Activated CD4-positive, alpha-beta memory T cell treated with anti-CD3 and anti-CD28 coated beads, Interleukin-2, amount 10 ng/mL, durations not matched to agents 7 days and 5 days (primary cell): ENCODE data around the gene HYCC2. TPM values are rescaled to one million over a fixed set of nuclear protein-coding genes. Genes with fewer than 3 reads are reported as not detected.
"Not testable (repeated sequence)": the region's sequence is repeated elsewhere in the genome, so short reads cannot be mapped to it uniquely, and the experiment has no call there.

Experiments used
- CTCF ChIA-PET: fragments of 350-600 bp; sonication (Branson Sonifier 250); formaldehyde crosslinking; loops from one replicate; lab custom pipeline; 2021; ENCODE audit warnings: antibody characterized with exemption, inconsistent platforms; lab: Charles Lee
- POLR2A ChIA-PET: fragments of 350-600 bp; sonication (Branson Sonifier 250); formaldehyde crosslinking; loops from one replicate; lab custom pipeline; 2021; ENCODE audit warnings: antibody characterized with exemption; lab: Charles Lee
- DNase-seq: peaks from one replicate; pipeline ENCODE4 v3.0.0-alpha.2; 2020
- H3K27ac Mint-ChIP-seq: one replicate; pipeline ENCODE4 v1.8.0; 2021; ENCODE audit warnings: mild to moderate bottlenecking, mixed read lengths
- H3K27me3 Mint-ChIP-seq: one replicate; pipeline ENCODE4 v1.8.0; 2021; ENCODE audit warnings: mixed read lengths
- H3K36me3 Mint-ChIP-seq: one replicate; pipeline ENCODE4 v1.8.0; 2021; ENCODE audit warnings: low read depth, mixed read lengths
- H3K4me1 Mint-ChIP-seq: one replicate; pipeline ENCODE4 v1.8.0; 2021; ENCODE audit warnings: mixed read lengths
- H3K4me3 Mint-ChIP-seq: one replicate; pipeline ENCODE4 v1.8.0; 2021; ENCODE audit warnings: mild to moderate bottlenecking, mixed read lengths
- H3K9me3 Mint-ChIP-seq: one replicate; pipeline ENCODE4 v1.8.0; 2021; ENCODE audit warnings: mixed read lengths
- total RNA-seq, 2 experiments: library from RNA; stranded (reverse); gene quantifications; one replicate each; pipeline ENCODE4 v1.2.3, GENCODE V29; 2021

HYCC2 gene
- 10 to 100 TPM; 27.9 to 31.9 TPM for total RNA-seq

DNA sequence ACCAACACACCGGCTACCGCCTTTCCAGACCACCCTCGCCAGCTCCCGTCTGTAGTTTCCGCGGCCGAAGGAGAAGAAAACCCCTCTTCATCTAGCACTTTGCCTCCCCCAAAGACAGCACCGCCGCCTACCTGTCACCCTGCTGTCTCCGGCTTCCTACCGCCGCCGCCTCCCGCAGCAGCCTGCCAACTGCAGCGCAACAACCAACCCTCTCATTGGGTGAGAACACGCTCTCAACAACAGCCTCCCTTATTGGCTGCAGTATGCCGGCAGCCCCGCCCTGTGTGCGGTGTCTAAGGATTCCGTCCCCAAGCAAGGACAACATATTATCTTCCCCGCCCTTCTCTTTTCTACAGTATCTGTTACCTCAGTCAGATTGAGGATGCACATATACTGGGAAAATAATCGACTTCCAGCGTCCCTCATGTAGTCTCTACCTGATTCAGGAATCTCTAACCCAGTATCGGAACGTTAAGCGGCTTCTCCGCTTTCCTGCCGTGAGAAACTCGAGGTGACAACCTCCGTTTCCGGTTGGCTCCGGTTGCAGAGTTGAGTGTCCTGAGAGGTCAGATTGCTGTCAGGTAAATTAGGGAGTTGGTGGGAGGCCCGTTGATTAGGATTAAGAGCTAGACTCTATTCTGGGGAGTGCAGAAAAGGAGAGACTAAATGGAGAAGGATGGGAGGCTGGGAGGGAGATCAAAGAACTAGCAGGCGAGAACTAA is at the start of gene HYCC2, which contains the start of gene NDUFB3:
HYCC2 (minus strand) TSS at position 193 of the 722 bp plus-strand sequence. CDS start 47,662 bp downstream, outside the sequence.
NDUFB3 (plus strand) TSS at position 523 of the 722 bp plus-strand sequence. CDS start 6,882 bp downstream, outside the sequence.
- H3K4me3 Mint-ChIP-seq, result peak within 1 kb of the TSS; percentile 96
- H3K4me1 Mint-ChIP-seq, result peaks cover 57% of the 10 kb centered on the region
- POLR2A ChIA-PET, result interaction anchor here (0.6 to 6.1 kb wide), 23 partner anchors 9 to 359 kb away, joined by 3 to 105 read pairs (median 4); partner anchors contain the start of genes CASP10, CFLAR, CLK1 and NIF3L1

DNA sequence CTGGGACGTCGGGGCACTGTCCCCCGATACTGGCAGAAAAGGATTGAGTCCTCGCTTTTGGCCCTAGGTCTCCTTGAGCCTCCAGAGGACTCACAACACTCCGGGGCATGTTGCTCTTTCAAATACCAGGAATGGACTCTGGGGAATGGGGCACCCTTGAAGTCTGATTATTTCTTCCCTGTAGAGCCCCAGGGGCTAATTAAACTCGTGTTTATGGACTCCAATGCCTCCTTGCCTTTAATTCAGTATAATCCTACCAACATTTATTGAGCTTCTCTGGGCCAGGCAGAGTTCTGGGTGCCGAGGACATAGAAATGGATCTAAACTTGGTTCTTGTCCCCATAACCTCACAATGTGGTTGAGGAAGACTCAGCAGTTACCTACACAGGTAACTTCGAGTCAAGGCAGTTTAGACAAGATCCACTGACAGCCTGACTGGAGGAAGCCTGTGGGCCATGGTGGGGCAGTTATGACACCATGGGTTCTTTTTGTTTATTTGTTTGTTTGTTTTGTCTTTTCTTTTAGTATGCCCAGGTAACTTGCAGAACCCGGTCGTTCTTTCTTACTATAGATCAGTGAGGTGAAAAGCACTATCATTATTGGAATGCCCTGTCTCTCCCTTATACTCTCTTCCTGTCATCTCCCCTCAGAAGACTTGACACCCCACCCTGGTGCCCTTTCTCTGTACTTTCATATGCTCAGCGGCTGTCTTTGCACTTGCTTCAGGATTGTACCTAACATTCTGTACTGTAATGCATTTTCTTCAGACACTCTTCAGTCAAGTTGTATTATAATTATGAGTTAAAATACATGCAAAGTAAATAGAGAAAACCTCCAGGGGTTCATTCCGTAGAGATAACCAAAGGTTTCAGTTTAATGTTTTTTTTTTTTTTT is 47.7 kb upstream of the HYCC2 start:
- H3K36me3 Mint-ChIP-seq, result peaks cover 71% of the 10 kb centered on the region
- ChIA-PET CTCF (interaction anchor here (0.9 to 6.3 kb wide), 9 partner anchors 11 to 255 kb away, joined by 3 to 75 read pairs (median 8); partner anchors contain the start of genes CLK1, HYCC2 and NDUFB3), POLR2A (interaction anchor here (1.0 to 7.8 kb wide), 19 partner anchors 13 to 332 kb away, joined by 3 to 105 read pairs (median 29); partner anchors contain the start of genes CASP10, CASP8, CLK1 and HYCC2)
- no peaks in the 10 kb centered on the region for H3K27me3 Mint-ChIP-seq
- peaks cover 2% of the 10 kb centered on the region for H3K9me3 Mint-ChIP-seq
- peak overlapping the region; percentile 98 for H3K27ac Mint-ChIP-seq
- H3K4me1 Mint-ChIP-seq, result peaks cover 54% of the 10 kb centered on the region
- H3K4me3 Mint-ChIP-seq, result peak overlapping the region; percentile 96
- DNase-seq, result peak; percentile 38

More for the DNA sequence above, at the start of gene HYCC2, which contains the start of gene NDUFB3:
- no peaks in the 10 kb centered on the region for H3K9me3 Mint-ChIP-seq
- no peaks in the 10 kb centered on the region for H3K27me3 Mint-ChIP-seq
- CTCF ChIA-PET, result interaction anchor here (0.6 to 6.5 kb wide), 11 partner anchors 30 to 167 kb away, joined by 3 to 112 read pairs (median 4); partner anchors contain the start of genes CFLAR and ORC2
- H3K27ac Mint-ChIP-seq, result peak within 1 kb of the TSS; percentile 88
- H3K36me3 Mint-ChIP-seq, result peaks cover 3% of the 10 kb centered on the region
- DNase-seq, result peak; percentile 95

DNA sequence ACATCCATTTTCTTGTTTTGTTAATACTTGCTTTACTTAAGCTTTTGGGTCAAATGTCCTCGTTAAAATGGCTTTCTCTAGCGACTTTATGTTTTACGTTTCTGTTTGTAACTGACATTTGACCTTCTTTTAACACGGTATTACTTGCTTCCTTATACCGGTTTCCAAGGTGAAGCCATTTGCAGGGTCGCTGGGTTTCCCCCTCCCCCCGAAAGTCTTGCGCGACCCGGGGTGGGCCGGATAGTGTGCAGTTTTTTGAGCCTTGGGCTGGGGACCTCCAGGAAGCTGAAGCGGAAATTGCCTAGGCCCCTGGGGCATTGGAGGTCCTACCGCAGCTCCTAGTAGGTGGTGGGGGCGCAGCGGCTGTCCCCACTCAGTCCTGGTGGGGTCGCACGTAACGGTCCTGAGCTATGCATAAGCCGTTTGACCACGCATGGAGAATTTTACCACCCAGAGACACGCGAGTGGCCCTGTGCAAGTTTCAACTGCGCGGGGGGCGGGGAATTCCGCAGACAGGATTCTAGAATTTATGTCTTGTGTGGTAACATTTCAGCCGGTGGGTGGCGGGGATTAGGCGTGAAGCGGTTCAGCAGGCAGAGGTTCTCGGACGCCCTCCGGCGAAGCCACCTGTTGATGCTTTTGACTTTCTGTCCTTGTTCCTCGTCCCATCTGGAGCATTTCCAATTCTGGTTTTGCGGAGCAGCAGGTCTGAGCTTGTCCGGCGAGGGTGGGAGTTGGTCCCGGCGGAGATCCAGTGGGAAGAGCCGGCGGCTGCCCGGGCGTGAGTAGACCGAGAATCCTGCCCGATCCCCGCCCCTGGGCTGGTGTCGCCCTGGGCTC is 46.9 kb upstream of the HYCC2 start:
- Mint-ChIP-seq H3K36me3 (peaks cover 62% of the 10 kb centered on the region), H3K27ac (peak overlapping the region; percentile 98), H3K4me3 (peak overlapping the region; percentile 96), H3K4me1 (peaks cover 50% of the 10 kb centered on the region), H3K27me3 (no peaks in the 10 kb centered on the region), H3K9me3 (peaks cover 2% of the 10 kb centered on the region)
- ChIA-PET CTCF (interaction anchor here (0.8 to 6.3 kb wide), 21 partner anchors 9 to 269 kb away, joined by 3 to 75 read pairs (median 5); partner anchors contain the start of genes CASP10, CLK1, HYCC2 and NDUFB3), POLR2A (interaction anchor here (1.0 to 7.8 kb wide), 27 partner anchors 12 to 662 kb away, joined by 3 to 105 read pairs (median 7); partner anchors contain the start of genes ALS2, BZW1, CASP10 and CASP8)
- DNase-seq, result peak; percentile 90

DNA sequence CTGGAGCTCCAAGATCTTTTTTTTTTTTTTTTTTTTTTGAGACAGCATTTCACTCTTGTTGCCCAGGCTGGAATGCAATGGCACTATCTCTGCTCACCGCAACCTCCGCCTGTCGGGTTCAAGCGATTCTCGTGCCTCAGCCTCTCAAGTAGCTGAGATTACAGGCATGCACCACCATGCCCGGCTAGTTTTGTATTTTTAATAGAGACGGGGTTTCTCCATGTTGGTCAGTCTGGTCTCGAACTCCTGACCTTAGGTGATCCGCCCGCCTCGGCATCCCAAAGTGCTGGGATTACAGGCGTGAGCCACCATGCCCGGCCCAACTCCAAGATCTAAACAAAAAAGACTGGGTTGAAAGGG is 46.2 kb upstream of the HYCC2 start:
- H3K27me3 Mint-ChIP-seq, result not testable (repeated sequence)
- H3K36me3 Mint-ChIP-seq, result peaks cover 56% of the 10 kb centered on the region
- CTCF ChIA-PET, result interaction anchor here (0.9 to 6.3 kb wide), 21 partner anchors 8 to 269 kb away, joined by 3 to 75 read pairs (median 5); partner anchors contain the start of genes CASP10, CASP8, CLK1 and HYCC2

DNA sequence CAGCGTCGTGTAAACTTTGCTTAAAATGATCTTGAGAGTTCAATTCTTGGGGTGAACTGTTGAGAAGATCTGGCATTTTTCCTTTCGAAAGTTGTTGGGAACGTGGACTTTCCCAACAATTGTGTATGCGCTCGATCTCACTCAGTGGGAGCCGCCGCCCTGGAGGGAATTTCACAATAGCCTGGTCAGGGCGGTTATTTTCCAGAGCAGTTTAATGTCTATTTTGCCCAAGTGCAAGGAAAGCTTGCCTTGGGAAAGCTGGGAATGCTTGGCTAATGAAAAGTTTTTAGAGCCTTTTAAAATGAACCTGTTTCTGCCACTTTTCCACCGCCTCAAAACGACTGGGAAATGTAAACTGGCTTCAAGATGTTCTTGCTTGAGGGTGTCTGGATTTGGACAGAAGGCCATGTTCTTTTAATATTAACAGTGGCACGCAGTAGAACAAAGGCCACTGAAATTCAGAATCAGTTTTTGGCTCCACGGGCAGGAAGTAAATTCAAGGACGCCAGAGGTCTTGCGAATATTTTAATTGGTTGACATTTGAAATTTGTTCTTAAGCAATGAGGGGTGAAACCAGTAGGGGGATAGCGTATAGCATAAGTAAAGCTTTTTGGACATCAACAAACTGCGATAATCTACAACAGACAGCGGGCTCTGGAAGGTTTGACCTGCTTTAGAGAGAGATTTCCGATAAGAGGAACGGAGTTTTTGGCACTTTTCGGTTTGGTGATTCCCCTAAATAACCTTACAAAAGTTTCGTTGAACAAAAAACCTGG is 45.7 kb upstream of the HYCC2 start:
- POLR2A ChIA-PET, result interaction anchor here (0.6 to 7.8 kb wide), 34 partner anchors 10 to 663 kb away, joined by 3 to 105 read pairs (median 5); partner anchors contain the start of genes ALS2, BZW1, CASP10 and CASP8
- Mint-ChIP-seq H3K36me3 (peaks cover 50% of the 10 kb centered on the region), H3K27me3 (no peaks in the 10 kb centered on the region), H3K4me3 (peak overlapping the region; percentile 96), H3K4me1 (peaks cover 43% of the 10 kb centered on the region), H3K9me3 (peaks cover 2% of the 10 kb centered on the region), H3K27ac (peak overlapping the region; percentile 98)
- CTCF ChIA-PET, result interaction anchor here (0.9 to 6.3 kb wide), 20 partner anchors 14 to 268 kb away, joined by 3 to 75 read pairs (median 6); partner anchors contain the start of genes CASP10, CASP8, HYCC2 and NDUFB3
- DNase-seq, result peak; percentile 50

More for the DNA sequence above, 46.2 kb upstream of the HYCC2 start:
- peak; percentile 60 for DNase-seq
- peaks cover 45% of the 10 kb centered on the region for H3K4me1 Mint-ChIP-seq
- not testable (repeated sequence) for H3K9me3 Mint-ChIP-seq
- POLR2A ChIA-PET, result interaction anchor here (0.9 to 7.8 kb wide), 29 partner anchors 28 to 663 kb away, joined by 3 to 105 read pairs (median 6); partner anchors contain the start of genes ALS2, BZW1, CASP10 and CASP8
- peak overlapping the region; percentile 98 for H3K27ac Mint-ChIP-seq
- H3K4me3 Mint-ChIP-seq, result peak overlapping the region; percentile 96

DNA sequence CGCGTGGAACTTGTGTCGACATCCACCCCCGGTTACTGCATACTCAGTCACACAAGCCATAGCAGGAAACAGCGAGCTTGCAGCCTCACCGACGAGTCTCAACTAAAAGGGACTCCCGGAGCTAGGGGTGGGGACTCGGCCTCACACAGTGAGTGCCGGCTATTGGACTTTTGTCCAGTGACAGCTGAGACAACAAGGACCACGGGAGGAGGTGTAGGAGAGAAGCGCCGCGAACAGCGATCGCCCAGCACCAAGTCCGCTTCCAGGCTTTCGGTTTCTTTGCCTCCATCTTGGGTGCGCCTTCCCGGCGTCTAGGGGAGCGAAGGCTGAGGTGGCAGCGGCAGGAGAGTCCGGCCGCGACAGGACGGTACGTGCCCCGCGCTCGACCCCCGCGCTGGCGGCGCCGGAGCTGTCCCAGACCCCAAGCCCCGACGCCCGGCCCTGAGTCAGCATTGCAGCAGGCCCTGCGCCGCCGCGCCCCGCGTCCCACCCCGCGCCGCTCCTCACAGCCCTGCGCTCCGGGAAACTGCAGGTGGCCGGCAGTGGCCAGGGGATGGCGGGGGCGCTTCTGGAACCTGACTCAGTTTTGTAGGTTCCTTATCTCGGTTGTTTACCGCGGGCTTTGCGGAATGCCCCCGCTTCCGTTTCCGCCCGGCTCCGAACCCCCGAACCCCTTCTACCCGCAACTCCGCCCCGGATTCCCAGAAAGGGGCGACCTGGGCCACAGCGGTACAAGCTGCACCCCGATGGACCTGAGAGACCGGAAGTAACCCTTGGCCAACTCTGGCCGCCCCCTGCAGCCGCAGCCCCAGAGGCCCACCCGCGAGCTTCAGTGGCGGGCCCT is 44.9 kb upstream of the HYCC2 start, which contains the start of gene CFLAR:
CFLAR (plus strand) TSS at position 50 of the 844 bp plus-strand sequence. CDS start 13,702 bp downstream, outside the sequence.
- CTCF ChIA-PET, result interaction anchor here (0.9 to 6.3 kb wide), 14 partner anchors 14 to 227 kb away, joined by 3 to 75 read pairs (median 7); partner anchors contain the start of genes CASP10, CASP8, HYCC2 and NDUFB3
- peak; percentile 92 for DNase-seq
- no peaks in the 10 kb centered on the region for H3K27me3 Mint-ChIP-seq
- peak within 1 kb of the TSS; percentile 98 for H3K27ac Mint-ChIP-seq
- H3K36me3 Mint-ChIP-seq, result peaks cover 43% of the 10 kb centered on the region
- peaks cover 2% of the 10 kb centered on the region for H3K9me3 Mint-ChIP-seq
- H3K4me3 Mint-ChIP-seq, result peak within 1 kb of the TSS; percentile 96
- peaks cover 38% of the 10 kb centered on the region for H3K4me1 Mint-ChIP-seq
- POLR2A ChIA-PET, result interaction anchor here (0.6 to 7.8 kb wide), 34 partner anchors 9 to 664 kb away, joined by 3 to 105 read pairs (median 5); partner anchors contain the start of genes ALS2, CASP10, CASP8 and CLK1

DNA sequence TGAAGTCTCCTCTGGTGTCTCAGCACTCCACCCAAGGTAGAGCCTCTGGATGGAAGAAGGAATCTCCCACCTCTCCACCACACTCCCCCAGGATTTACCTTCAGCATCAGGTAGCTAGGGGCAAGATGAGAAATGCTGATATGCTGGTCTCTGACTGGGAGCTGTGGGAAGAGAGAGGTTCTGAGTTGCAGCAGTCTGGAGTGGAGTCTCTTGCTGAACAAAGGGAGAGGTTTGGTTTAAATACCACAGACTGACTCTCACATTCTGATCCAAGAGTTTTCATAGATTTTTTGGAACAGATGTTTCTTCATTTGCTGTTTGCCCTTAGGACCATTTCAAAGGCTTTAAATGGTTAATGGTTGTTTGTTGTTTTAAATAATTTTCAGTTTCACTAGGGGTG is 43.4 kb upstream of the HYCC2 start:
- ChIA-PET POLR2A (interaction anchor here (0.6 to 7.8 kb wide), 10 partner anchors 43 to 588 kb away, joined by 3 to 105 read pairs (median 34); partner anchors contain the start of genes CASP8, CLK1, HYCC2 and NDUFB3), CTCF (interaction anchor here (1.2 to 6.0 kb wide), 5 partner anchors 16 to 402 kb away, joined by 3 to 75 read pairs (median 43); partner anchors contain the start of genes HYCC2, NDUFB3 and ORC2)
- peaks cover 35% of the 10 kb centered on the region for H3K4me1 Mint-ChIP-seq
- H3K9me3 Mint-ChIP-seq, result peaks cover 2% of the 10 kb centered on the region
- no peaks in the 10 kb centered on the region for H3K27me3 Mint-ChIP-seq
- H3K36me3 Mint-ChIP-seq, result peaks cover 30% of the 10 kb centered on the region
- H3K27ac Mint-ChIP-seq, result peak overlapping the region; percentile 98
- DNase-seq, result no peak
- H3K4me3 Mint-ChIP-seq, result peak overlapping the region; percentile 96

DNA sequence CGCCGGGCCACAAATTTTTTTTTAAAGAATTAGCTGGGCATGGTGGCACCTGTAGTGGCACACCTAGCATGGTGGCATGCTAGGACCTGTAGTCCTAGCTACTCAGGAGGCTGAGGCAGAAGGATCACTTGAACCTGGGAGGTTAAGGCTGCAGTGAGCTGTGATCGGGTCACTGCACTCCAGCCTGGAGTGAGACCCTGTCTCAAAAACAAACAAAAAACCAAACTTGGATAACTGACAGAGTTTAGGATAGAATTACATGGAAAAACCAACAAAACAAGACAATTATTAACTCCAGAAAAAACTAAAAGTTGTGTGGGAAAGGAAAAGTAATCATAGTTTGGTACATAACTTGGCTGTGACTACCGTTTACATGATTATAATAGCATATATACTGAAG is 42.9 kb upstream of the HYCC2 start:
- Mint-ChIP-seq H3K4me1 (peaks cover 35% of the 10 kb centered on the region), H3K27ac (peak overlapping the region; percentile 98), H3K36me3 (peaks cover 27% of the 10 kb centered on the region), H3K4me3 (peak overlapping the region; percentile 96), H3K27me3 (no peaks in the 10 kb centered on the region), H3K9me3 (peaks cover 2% of the 10 kb centered on the region)
- CTCF ChIA-PET, result interaction anchor here (1.2 to 6.0 kb wide), 5 partner anchors 16 to 401 kb away, joined by 3 to 75 read pairs (median 43); partner anchors contain the start of genes HYCC2, NDUFB3 and ORC2
- DNase-seq, result no peak
- POLR2A ChIA-PET, result interaction anchor here (0.6 to 7.8 kb wide), 4 partner anchors 44 to 328 kb away, joined by 3 to 105 read pairs (median 66); partner anchors contain the start of genes CASP8, CLK1, HYCC2 and NDUFB3

DNA sequence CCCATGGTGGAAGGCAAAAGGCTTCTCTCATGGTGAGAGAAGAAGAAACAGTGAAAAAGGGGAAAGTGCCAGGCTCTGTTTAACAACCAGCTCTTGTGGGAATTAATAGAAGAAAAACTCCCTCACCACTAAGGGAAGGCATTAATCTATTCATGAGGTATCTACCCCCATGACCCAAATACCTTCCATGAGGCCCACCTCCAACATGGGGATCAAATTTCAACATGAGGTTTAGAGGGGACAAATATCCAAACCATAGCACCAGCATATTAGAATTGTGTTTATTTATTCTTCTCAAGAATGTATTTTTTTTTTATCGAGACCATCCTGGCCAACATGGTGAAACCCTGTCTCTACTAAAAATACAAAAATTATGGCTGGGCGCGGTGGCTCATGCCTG is 39.6 kb upstream of the HYCC2 start:
- peaks cover 28% of the 10 kb centered on the region for H3K4me1 Mint-ChIP-seq
- H3K27ac Mint-ChIP-seq, result no peak overlapping the region
- ChIA-PET POLR2A (interaction anchor here (0.7 to 1.7 kb wide), 3 partner anchors 39 to 182 kb away, joined by 3 to 5 read pairs (median 4); partner anchors contain the start of gene ORC2), CTCF (interaction anchor here (0.7 kb wide), 1 partner anchor 61 kb away, joined by 3 read pairs; no protein-coding TSS in a partner anchor)
- H3K4me3 Mint-ChIP-seq, result no peak overlapping the region
- no peak for DNase-seq
- peaks cover 15% of the 10 kb centered on the region for H3K36me3 Mint-ChIP-seq
- peaks cover 4% of the 10 kb centered on the region for H3K27me3 Mint-ChIP-seq
- H3K9me3 Mint-ChIP-seq, result peaks cover 2% of the 10 kb centered on the region
